Brain microvascular endothelial cell (primary cell): ENCODE data around the gene OPTC.

Experiments used
- DNase-seq: peaks from one replicate; pipeline ENCODE4 v3.0.0-alpha.2; 2020
- H3K27ac ChIP-seq: fragments of 250-450 bp; sonication (Bioruptor Pico); 2 replicates; pipeline ENCODE4 v1.5.1; 2020; ENCODE audit warnings: mild to moderate bottlenecking, moderate library complexity
- H3K27me3 ChIP-seq: fragments of 250-450 bp; sonication (Bioruptor Pico); replicated peaks from 2 replicates; pipeline ENCODE4 v1.5.1; 2020; ENCODE audit warnings: mild to moderate bottlenecking
- H3K36me3 ChIP-seq: fragments of 250-450 bp; sonication (Bioruptor Pico); replicated peaks from 2 replicates; pipeline ENCODE4 v1.5.1; 2020; ENCODE audit warnings: mild to moderate bottlenecking
- H3K4me3 ChIP-seq: 2 replicates; pipeline ENCODE4 v1.5.1; 2011; ENCODE audit warnings: low read depth, mild to moderate bottlenecking, control low read depth, low read length, moderate library complexity
- CTCF ChIP-seq: IDR thresholded peaks from 2 replicates; pipeline ENCODE4 v1.5.1; 2011; ENCODE audit warnings: low read depth, mild to moderate bottlenecking, moderate library complexity, low read length, control low read depth, inconsistent platforms; ENCODE audit errors: missing control alignments
- in situ Hi-C: cut with HindIII; loops from 2 replicates; pipeline ENCODE4 v1.10.0; 2017; ENCODE audit warnings: low sequenced_read_pairs, low pct_ligation_motif_present

The OPTC gene

GRCh38 chr1:203555076-203555475 is 61.1 kb downstream of the OPTC start:
- H3K36me3 ChIP-seq, result no peaks in the 10 kb centered on the region
- H3K27me3 ChIP-seq, result no peaks in the 10 kb centered on the region
- no peak overlapping the region for H3K4me3 ChIP-seq
- H3K27ac ChIP-seq, result no peak overlapping the region
- DNase-seq, result no peak
- TF ChIP-seq CTCF, result no peak
- in situ Hi-C loops, result no loop called here

GRCh38 chr1:203555511-203556046 is 61.6 kb downstream of the OPTC start:
- no peak overlapping the region for H3K4me3 ChIP-seq
- no peak for DNase-seq
- H3K27me3 ChIP-seq, result no peaks in the 10 kb centered on the region
- H3K36me3 ChIP-seq, result no peaks in the 10 kb centered on the region
- peak overlapping the region; percentile 84 for H3K27ac ChIP-seq
- in situ Hi-C loops, result no loop called here
- no peak for TF ChIP-seq CTCF

- Histone ChIP-seq H3K27me3 (no peaks in the 10 kb centered on the region), H3K36me3 (no peaks in the 10 kb centered on the region), H3K27ac (peak overlapping the region; percentile 84), H3K4me3 (no peak overlapping the region)
- no peak for TF ChIP-seq CTCF
- no peak for DNase-seq
- in situ Hi-C loops, result no loop called here
Observed at GRCh38 chr1:203556047-203556851, 62.3 kb downstream of the OPTC start.

- Histone ChIP-seq H3K4me3 (no peak overlapping the region), H3K27me3 (no peaks in the 10 kb centered on the region), H3K36me3 (no peaks in the 10 kb centered on the region), H3K27ac (peak overlapping the region; percentile 84)
- in situ Hi-C loops, result no loop called here
- TF ChIP-seq CTCF, result no peak
- DNase-seq, result peak; percentile 53
Observed at GRCh38 chr1:203557390-203557789, 63.4 kb downstream of the OPTC start.

GRCh38 chr1:203558064-203558760 is 64.3 kb downstream of the OPTC start:
- no peak for TF ChIP-seq CTCF
- DNase-seq, result peak; percentile 95
- Histone ChIP-seq H3K36me3 (no peaks in the 10 kb centered on the region), H3K27ac (peak overlapping the region; percentile 84), H3K27me3 (no peaks in the 10 kb centered on the region), H3K4me3 (no peak overlapping the region)
- in situ Hi-C loops, result no loop called here
